ENCODE results near the gene DNAI1.

- no peak for TF ChIP-seq CTCF (IDR thresholded peaks at IDR 0.05; ENCODE audit: insufficient read depth, low read length)
- TF ChIP-seq POLR2AphosphoS5 (IDR thresholded peaks at IDR 0.05; ENCODE audit: low read depth), result no peak
- TF ChIP-seq GABPA (IDR thresholded peaks at IDR 0.05; ENCODE audit: low read depth), result no peak
- TF ChIP-seq REST (IDR thresholded peaks at IDR 0.05; ENCODE audit: insufficient replicate concordance, low read depth), result no peak
Measured at GRCh38 chr9:34515959-34516358, 57.4 kb downstream of the DNAI1 start.
